Measurements from ENCODE around the gene MRPS18A. TPM values are rescaled to one million over a fixed set of nuclear protein-coding genes. Genes with fewer than 3 reads are reported as not detected.

MRPS18A gene
- total and polyA plus RNA-seq, 2 experiments from 2014 or later, result 58.6 to 62.7 TPM

DNA sequence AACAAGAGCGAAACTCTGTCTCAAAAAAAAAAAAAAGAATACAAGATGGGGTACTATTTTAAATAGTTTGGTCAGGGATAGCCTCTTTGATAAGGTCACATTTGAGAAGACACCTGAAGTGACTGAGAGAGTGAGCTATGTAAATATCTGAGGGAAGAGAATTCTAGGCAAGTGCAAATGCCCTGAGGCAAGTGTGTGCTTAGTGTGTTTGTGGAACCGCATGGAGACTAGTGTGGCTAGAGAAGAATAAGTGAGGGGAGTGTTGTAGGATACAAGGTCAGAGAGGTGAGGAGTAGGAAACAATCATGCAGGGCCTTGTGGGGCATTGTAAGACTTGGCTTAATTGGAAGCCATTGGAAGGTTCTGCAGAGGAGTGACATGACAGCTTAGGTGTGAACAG lies 39.3 kb downstream of the MRPS18A start (continued):
- TF ChIP-seq, protein P1, sequence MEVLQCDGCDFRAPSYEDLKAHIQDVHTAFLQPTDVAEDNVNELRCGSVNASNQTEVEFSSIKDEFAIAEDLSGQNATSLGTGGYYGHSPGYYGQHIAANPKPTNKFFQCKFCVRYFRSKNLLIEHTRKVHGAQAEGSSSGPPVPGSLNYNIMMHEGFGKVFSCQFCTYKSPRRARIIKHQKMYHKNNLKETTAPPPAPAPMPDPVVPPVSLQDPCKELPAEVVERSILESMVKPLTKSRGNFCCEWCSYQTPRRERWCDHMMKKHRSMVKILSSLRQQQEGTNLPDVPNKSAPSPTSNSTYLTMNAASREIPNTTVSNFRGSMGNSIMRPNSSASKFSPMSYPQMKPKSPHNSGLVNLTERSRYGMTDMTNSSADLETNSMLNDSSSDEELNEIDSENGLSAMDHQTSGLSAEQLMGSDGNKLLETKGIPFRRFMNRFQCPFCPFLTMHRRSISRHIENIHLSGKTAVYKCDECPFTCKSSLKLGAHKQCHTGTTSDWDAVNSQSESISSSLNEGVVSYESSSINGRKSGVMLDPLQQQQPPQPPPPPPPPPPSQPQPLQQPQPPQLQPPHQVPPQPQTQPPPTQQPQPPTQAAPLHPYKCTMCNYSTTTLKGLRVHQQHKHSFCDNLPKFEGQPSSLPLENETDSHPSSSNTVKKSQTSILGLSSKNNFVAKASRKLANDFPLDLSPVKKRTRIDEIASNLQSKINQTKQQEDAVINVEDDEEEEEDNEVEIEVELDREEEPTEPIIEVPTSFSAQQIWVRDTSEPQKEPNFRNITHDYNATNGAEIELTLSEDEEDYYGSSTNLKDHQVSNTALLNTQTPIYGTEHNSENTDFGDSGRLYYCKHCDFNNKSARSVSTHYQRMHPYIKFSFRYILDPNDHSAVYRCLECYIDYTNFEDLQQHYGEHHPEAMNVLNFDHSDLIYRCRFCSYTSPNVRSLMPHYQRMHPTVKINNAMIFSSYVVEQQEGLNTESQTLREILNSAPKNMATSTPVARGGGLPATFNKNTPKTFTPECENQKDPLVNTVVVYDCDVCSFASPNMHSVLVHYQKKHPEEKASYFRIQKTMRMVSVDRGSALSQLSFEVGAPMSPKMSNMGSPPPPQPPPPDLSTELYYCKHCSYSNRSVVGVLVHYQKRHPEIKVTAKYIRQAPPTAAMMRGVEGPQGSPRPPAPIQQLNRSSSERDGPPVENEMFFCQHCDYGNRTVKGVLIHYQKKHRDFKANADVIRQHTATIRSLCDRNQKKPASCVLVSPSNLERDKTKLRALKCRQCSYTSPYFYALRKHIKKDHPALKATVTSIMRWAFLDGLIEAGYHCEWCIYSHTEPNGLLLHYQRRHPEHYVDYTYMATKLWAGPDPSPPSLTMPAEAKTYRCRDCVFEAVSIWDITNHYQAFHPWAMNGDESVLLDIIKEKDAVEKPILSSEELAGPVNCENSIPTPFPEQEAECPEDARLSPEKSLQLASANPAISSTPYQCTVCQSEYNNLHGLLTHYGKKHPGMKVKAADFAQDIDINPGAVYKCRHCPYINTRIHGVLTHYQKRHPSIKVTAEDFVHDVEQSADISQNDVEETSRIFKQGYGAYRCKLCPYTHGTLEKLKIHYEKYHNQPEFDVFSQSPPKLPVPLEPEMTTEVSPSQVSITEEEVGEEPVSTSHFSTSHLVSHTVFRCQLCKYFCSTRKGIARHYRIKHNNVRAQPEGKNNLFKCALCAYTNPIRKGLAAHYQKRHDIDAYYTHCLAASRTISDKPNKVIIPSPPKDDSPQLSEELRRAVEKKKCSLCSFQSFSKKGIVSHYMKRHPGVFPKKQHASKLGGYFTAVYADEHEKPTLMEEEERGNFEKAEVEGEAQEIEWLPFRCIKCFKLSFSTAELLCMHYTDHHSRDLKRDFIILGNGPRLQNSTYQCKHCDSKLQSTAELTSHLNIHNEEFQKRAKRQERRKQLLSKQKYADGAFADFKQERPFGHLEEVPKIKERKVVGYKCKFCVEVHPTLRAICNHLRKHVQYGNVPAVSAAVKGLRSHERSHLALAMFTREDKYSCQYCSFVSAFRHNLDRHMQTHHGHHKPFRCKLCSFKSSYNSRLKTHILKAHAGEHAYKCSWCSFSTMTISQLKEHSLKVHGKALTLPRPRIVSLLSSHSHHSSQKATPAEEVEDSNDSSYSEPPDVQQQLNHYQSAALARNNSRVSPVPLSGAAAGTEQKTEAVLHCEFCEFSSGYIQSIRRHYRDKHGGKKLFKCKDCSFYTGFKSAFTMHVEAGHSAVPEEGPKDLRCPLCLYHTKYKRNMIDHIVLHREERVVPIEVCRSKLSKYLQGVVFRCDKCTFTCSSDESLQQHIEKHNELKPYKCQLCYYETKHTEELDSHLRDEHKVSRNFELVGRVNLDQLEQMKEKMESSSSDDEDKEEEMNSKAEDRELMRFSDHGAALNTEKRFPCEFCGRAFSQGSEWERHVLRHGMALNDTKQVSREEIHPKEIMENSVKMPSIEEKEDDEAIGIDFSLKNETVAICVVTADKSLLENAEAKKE (CRISPR knock-in tag; IDR thresholded peaks at IDR 0.05), result no peak
- TF ChIP-seq STAT1 (IDR thresholded peaks at IDR 0.05; ENCODE audit: unreplicated experiment), result no peak

- no peak for DNase-seq (ENCODE audit: low spot score)
- Mint-ChIP-seq H3K27me3 (ENCODE audit: insufficient read depth, low read depth, poor library complexity) (peaks cover 11% of the 10 kb centered on the region), H3K4me1 (peaks cover 10% of the 10 kb centered on the region), H3K4me3 (no peak overlapping the region), H3K36me3 (ENCODE audit: low read depth) (peaks cover 5% of the 10 kb centered on the region; the same call in 2 of the 3 replicates), H3K9me3 (peaks cover 2% of the 10 kb centered on the region; the same call in 1 of the 3 replicates), H3K27ac (no peak overlapping the region)
- peaks cover 6% of the 10 kb centered on the region for H3K4me1 ChIP-seq (ENCODE audit: insufficient read depth)
- no peak overlapping the region for H3K4me3 ChIP-seq
- no peak overlapping the region for H3K4me2 ChIP-seq
- no peaks in the 10 kb centered on the region for H3K79me2 ChIP-seq (replicated peaks; ENCODE audit: insufficient read depth)
- peaks cover 1% of the 10 kb centered on the region; the same call in 1 of the 2 replicates for H4K20me1 ChIP-seq (replicated peaks; ENCODE audit: insufficient read depth)
- no peak for ATAC-seq
- H3F3A ChIP-seq (replicated peaks; ENCODE audit: low read depth), result peaks cover 7% of the 10 kb centered on the region
- TF ChIP-seq NANOG (IDR thresholded peaks at IDR 0.05; ENCODE audit: borderline replicate concordance) (no peak), JUNB (IDR thresholded peaks at IDR 0.05; ENCODE audit: unreplicated experiment) (no peak), ZNF331 (CRISPR knock-in tag; IDR thresholded peaks at IDR 0.05; ENCODE audit: low read depth) (no peak), EZH2 (IDR thresholded peaks at IDR 0.05; ENCODE audit: low read depth, unreplicated experiment) (no peak)
- no peaks in the 10 kb centered on the region for H3K27me3 ChIP-seq (ENCODE audit: insufficient read depth)
- H3K9me2 ChIP-seq (ENCODE audit: insufficient read depth), result no peaks in the 10 kb centered on the region
- no peak overlapping the region for H2AFZ ChIP-seq
- H3K27ac ChIP-seq (ENCODE audit: low read depth), result no peak overlapping the region
- no peaks in the 10 kb centered on the region for H3K36me3 ChIP-seq (ENCODE audit: insufficient read depth)
Measured at GRCh38 chr6:43647613-43648012, 40.0 kb downstream of the MRPS18A start.

All from GM23338 (cell line).